Tibial nerve (tissue), 4 donors: ENCODE results near the gene ZNF485.

Experiments used
- EP300 ChIP-seq, 2 donors: sonication (generic); formaldehyde crosslinking; IDR thresholded peaks; one replicate each; pipeline ENCODE4 v1.6.1; 2017; ENCODE audit warnings: antibody characterized with exemption in 2 of 2, mild to moderate bottlenecking in 1 of 2
- POLR2A ChIP-seq, 2 donors: fragments of 450-650 bp; IDR thresholded peaks; one replicate each; pipeline ENCODE4 v1.6.1; 2017; ENCODE audit warnings: antibody characterized with exemption in 2 of 2, mild to moderate bottlenecking in 2 of 2, moderate library complexity in 2 of 2
- TF ChIP-seq, protein P1 (sequence below), 5 experiments: fragments of 200-600 bp in 3 of 5; fragments of 450-650 bp in 2 of 5; sonication (generic) in 3 of 5; IDR thresholded peaks; one replicate each; pipeline ENCODE4 v1.5.1; 2016 to 2019; ENCODE audit warnings: antibody characterized with exemption in 5 of 5, mild to moderate bottlenecking in 3 of 5, moderate library complexity in 2 of 5

- TF ChIP-seq, protein P1, sequence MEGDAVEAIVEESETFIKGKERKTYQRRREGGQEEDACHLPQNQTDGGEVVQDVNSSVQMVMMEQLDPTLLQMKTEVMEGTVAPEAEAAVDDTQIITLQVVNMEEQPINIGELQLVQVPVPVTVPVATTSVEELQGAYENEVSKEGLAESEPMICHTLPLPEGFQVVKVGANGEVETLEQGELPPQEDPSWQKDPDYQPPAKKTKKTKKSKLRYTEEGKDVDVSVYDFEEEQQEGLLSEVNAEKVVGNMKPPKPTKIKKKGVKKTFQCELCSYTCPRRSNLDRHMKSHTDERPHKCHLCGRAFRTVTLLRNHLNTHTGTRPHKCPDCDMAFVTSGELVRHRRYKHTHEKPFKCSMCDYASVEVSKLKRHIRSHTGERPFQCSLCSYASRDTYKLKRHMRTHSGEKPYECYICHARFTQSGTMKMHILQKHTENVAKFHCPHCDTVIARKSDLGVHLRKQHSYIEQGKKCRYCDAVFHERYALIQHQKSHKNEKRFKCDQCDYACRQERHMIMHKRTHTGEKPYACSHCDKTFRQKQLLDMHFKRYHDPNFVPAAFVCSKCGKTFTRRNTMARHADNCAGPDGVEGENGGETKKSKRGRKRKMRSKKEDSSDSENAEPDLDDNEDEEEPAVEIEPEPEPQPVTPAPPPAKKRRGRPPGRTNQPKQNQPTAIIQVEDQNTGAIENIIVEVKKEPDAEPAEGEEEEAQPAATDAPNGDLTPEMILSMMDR (IDR thresholded peaks at IDR 0.05) = no peak
- TF ChIP-seq POLR2A (IDR thresholded peaks at IDR 0.05) = no peak
- no peak for TF ChIP-seq EP300 (IDR thresholded peaks at IDR 0.05)
Measured at GRCh38 chr10:43585981-43586729, 20.1 kb upstream of the ZNF485 start.
